NT2/D1 (cell line): Measurements from ENCODE around the gene TTC16.
A peak's percentile ranks its signal among the peaks of the same experiment; 100 is the strongest.

Source experiments
- DNase-seq: peaks from one replicate; pipeline ENCODE4 v3.0.0-alpha.2; 2011; ENCODE audit warnings: low read depth, low spot score
- H3K27me3 ChIP-seq: 2 replicates; pipeline ENCODE4 v1.6.0; 2011; ENCODE audit warnings: mild to moderate bottlenecking; ENCODE audit not compliant: insufficient read length, insufficient read depth
- H3K36me3 ChIP-seq: 2 replicates; pipeline ENCODE4 v1.6.1; 2011; ENCODE audit warnings: mild to moderate bottlenecking, low read length, mixed read lengths; ENCODE audit not compliant: insufficient read depth, insufficient read length
- H3K4me1 ChIP-seq: 2 replicates; pipeline ENCODE4 v1.5.1; 2011; ENCODE audit not compliant: insufficient read depth, insufficient read length
- H3K4me3 ChIP-seq: 2 replicates; pipeline ENCODE4 v1.5.1; 2011; ENCODE audit warnings: low read depth; ENCODE audit not compliant: insufficient read length
- H3K9ac ChIP-seq: 2 replicates; pipeline ENCODE4 v1.6.0; 2011; ENCODE audit warnings: low read depth; ENCODE audit not compliant: insufficient read length
- H3K9me3 ChIP-seq: 2 replicates; pipeline ENCODE4 v1.5.1; 2011; ENCODE audit warnings: mild to moderate bottlenecking, low read length; ENCODE audit not compliant: insufficient read depth
- SUZ12 ChIP-seq: IDR thresholded peaks from 2 replicates; pipeline ENCODE4 v1.6.1; 2011; ENCODE audit not compliant: insufficient read length, insufficient read depth; ENCODE audit errors: extremely low read depth
- YY1 ChIP-seq: IDR thresholded peaks from 2 replicates; pipeline ENCODE4 v1.6.1; 2011; ENCODE audit not compliant: insufficient read length, insufficient read depth
- ZNF274 ChIP-seq: IDR thresholded peaks from 2 replicates; pipeline ENCODE4 v1.6.1; 2011; ENCODE audit warnings: mild to moderate bottlenecking, low read depth, low read length

The TTC16 gene

GRCh38 chr9:127735530-127736185 lies 19.8 kb downstream of the TTC16 start:
- TF ChIP-seq YY1 (no peak), ZNF274 (no peak), SUZ12 (no peak)
- Histone ChIP-seq H3K9me3 (no peaks in the 10 kb centered on the region), H3K27me3 (no peaks in the 10 kb centered on the region), H3K9ac (no peak overlapping the region), H3K4me1 (peaks cover 13% of the 10 kb centered on the region), H3K4me3 (no peak overlapping the region), H3K36me3 (peaks cover 41% of the 10 kb centered on the region)
- no peak for DNase-seq

- TF ChIP-seq ZNF274 (no peak), SUZ12 (no peak), YY1 (no peak)
- no peaks in the 10 kb centered on the region for H3K27me3 ChIP-seq
- no peaks in the 10 kb centered on the region for H3K9me3 ChIP-seq
- peaks cover 22% of the 10 kb centered on the region for H3K36me3 ChIP-seq
- peaks cover 15% of the 10 kb centered on the region for H3K4me1 ChIP-seq
- no peak overlapping the region for H3K4me3 ChIP-seq
- no peak for DNase-seq
- no peak overlapping the region for H3K9ac ChIP-seq
These were observed 22.8 kb downstream of the TTC16 start for GRCh38 chr9:127738666-127739065.

- TF ChIP-seq ZNF274: no peak
- no peak for TF ChIP-seq YY1
- Histone ChIP-seq H3K9ac (peak overlapping the region; percentile 11), H3K4me1 (peaks cover 9% of the 10 kb centered on the region), H3K4me3 (no peak overlapping the region), H3K9me3 (no peaks in the 10 kb centered on the region), H3K36me3 (peaks cover 25% of the 10 kb centered on the region), H3K27me3 (no peaks in the 10 kb centered on the region)
- DNase-seq: no peak
These were observed 23.9 kb downstream of the TTC16 start for GRCh38 chr9:127739614-127740330.

- Histone ChIP-seq H3K27me3 (no peaks in the 10 kb centered on the region), H3K9me3 (no peaks in the 10 kb centered on the region), H3K4me3 (peak overlapping the region; percentile 30), H3K4me1 (peaks cover 12% of the 10 kb centered on the region), H3K9ac (peak overlapping the region; percentile 67), H3K36me3 (peaks cover 29% of the 10 kb centered on the region)
- DNase-seq: peak; percentile 83
- TF ChIP-seq YY1 (no peak), ZNF274 (no peak), SUZ12 (no peak)
These were observed 26.1 kb downstream of the TTC16 start for GRCh38 chr9:127741831-127742434.

GRCh38 chr9:127742435-127743088 lies 26.7 kb downstream of the TTC16 start:
- DNase-seq: peak; percentile 77
- H3K4me1 ChIP-seq: peaks cover 12% of the 10 kb centered on the region
- no peaks in the 10 kb centered on the region for H3K27me3 ChIP-seq
- no peak for TF ChIP-seq SUZ12
- TF ChIP-seq ZNF274: no peak
- no peak for TF ChIP-seq YY1
- peak overlapping the region; percentile 2 for H3K9ac ChIP-seq
- peaks cover 33% of the 10 kb centered on the region for H3K36me3 ChIP-seq
- peak overlapping the region; percentile 30 for H3K4me3 ChIP-seq
- no peaks in the 10 kb centered on the region for H3K9me3 ChIP-seq

GRCh38 chr9:127744398-127745110 lies 28.7 kb downstream of the TTC16 start:
- Histone ChIP-seq H3K4me3 (no peak overlapping the region), H3K36me3 (peaks cover 38% of the 10 kb centered on the region), H3K9ac (no peak overlapping the region), H3K27me3 (no peaks in the 10 kb centered on the region), H3K9me3 (no peaks in the 10 kb centered on the region), H3K4me1 (peaks cover 12% of the 10 kb centered on the region)
- no peak for DNase-seq
- no peak for TF ChIP-seq YY1

- H3K4me3 ChIP-seq: no peak overlapping the region
- peaks cover 44% of the 10 kb centered on the region for H3K36me3 ChIP-seq
- peaks cover 5% of the 10 kb centered on the region for H3K4me1 ChIP-seq
- H3K9me3 ChIP-seq: no peaks in the 10 kb centered on the region
- H3K9ac ChIP-seq: no peak overlapping the region
- DNase-seq: no peak
- TF ChIP-seq YY1: no peak
- TF ChIP-seq SUZ12: no peak
- TF ChIP-seq ZNF274: no peak
- peaks cover 9% of the 10 kb centered on the region for H3K27me3 ChIP-seq
These were observed 31.2 kb downstream of the TTC16 start for GRCh38 chr9:127746959-127747569.
